ENCODE measurements around the gene ID2.

Gene ID2

GRCh38 chr2:8648441-8649213 is 33.2 kb upstream of the ID2 start:
- no peak for DNase-seq

GRCh38 chr2:8649718-8650117 is 32.1 kb upstream of the ID2 start:
- no peak for DNase-seq

- no peak for DNase-seq
Measured at GRCh38 chr2:8650256-8650655, 31.6 kb upstream of the ID2 start.

- DNase-seq: no peak
Measured at GRCh38 chr2:8652774-8653426, 29.0 kb upstream of the ID2 start.

GRCh38 chr2:8653485-8653884 is 28.4 kb upstream of the ID2 start:
- no peak for DNase-seq

GRCh38 chr2:8654041-8654440 is 27.8 kb upstream of the ID2 start:
- no peak for DNase-seq

- no peak for DNase-seq
Measured at GRCh38 chr2:8654483-8654882, 27.4 kb upstream of the ID2 start.

- no peak for DNase-seq
Measured at GRCh38 chr2:8656160-8656641, 25.7 kb upstream of the ID2 start.

- no peak for DNase-seq
Measured at GRCh38 chr2:8656811-8657210, 25.0 kb upstream of the ID2 start.

- DNase-seq: no peak
Measured at GRCh38 chr2:8657423-8658062, 24.3 kb upstream of the ID2 start.

GRCh38 chr2:8658064-8658862 is 23.6 kb upstream of the ID2 start:
- DNase-seq: no peak

GRCh38 chr2:8659092-8659734 is 22.6 kb upstream of the ID2 start:
- no peak for DNase-seq

- no peak for DNase-seq
Measured at GRCh38 chr2:8659735-8660492, 21.9 kb upstream of the ID2 start.

GRCh38 chr2:8661235-8661634 is 20.6 kb upstream of the ID2 start:
- no peak for DNase-seq

- no peak for DNase-seq
Measured at GRCh38 chr2:8661736-8662135, 20.1 kb upstream of the ID2 start.

- DNase-seq: no peak
Measured at GRCh38 chr2:8662239-8662879, 19.5 kb upstream of the ID2 start.

GRCh38 chr2:8663997-8664396 is 17.9 kb upstream of the ID2 start:
- no peak for DNase-seq

GRCh38 chr2:8666581-8666980 is 15.3 kb upstream of the ID2 start:
- no peak for DNase-seq

GRCh38 chr2:8667896-8668512 is 13.9 kb upstream of the ID2 start:
- no peak for DNase-seq

GRCh38 chr2:8669157-8669817 is 12.6 kb upstream of the ID2 start:
- no peak for DNase-seq
